Jurkat, Clone E6-1 (cell line): Measurements from ENCODE around the gene GSG1L.

Source experiments
- DNase-seq: peaks from one replicate; pipeline ENCODE4 v3.0.0-alpha.2; 2011; ENCODE audit warnings: low read depth, low spot score
- H3K4me3 ChIP-seq: 2 replicates; pipeline ENCODE4 v1.5.1; 2011; ENCODE audit warnings: mild to moderate bottlenecking, low read length, control low read depth, moderate library complexity

The GSG1L gene

GRCh38 chr16:27844826-27845225, 218.7 kb downstream of the GSG1L start:
- H3K4me3 ChIP-seq, result no peak overlapping the region
- no peak for DNase-seq

- H3K4me3 ChIP-seq, result no peak overlapping the region
- DNase-seq, result no peak
Measured at GRCh38 chr16:27843800-27844199, 219.7 kb downstream of the GSG1L start.

GRCh38 chr16:27841911-27842310, 221.6 kb downstream of the GSG1L start:
- no peak overlapping the region for H3K4me3 ChIP-seq
- DNase-seq, result no peak

GRCh38 chr16:27841061-27841801, 222.3 kb downstream of the GSG1L start:
- DNase-seq, result no peak
- no peak overlapping the region for H3K4me3 ChIP-seq

GRCh38 chr16:27840311-27841060, 223.0 kb downstream of the GSG1L start:
- no peak for DNase-seq
- H3K4me3 ChIP-seq, result no peak overlapping the region

GRCh38 chr16:27839419-27839818, 224.1 kb downstream of the GSG1L start:
- DNase-seq, result no peak
- H3K4me3 ChIP-seq, result no peak overlapping the region

- no peak overlapping the region for H3K4me3 ChIP-seq
- no peak for DNase-seq
Measured at GRCh38 chr16:27838536-27839175, 224.9 kb downstream of the GSG1L start.

- no peak overlapping the region for H3K4me3 ChIP-seq
- DNase-seq, result no peak
Measured at GRCh38 chr16:27829975-27830374, 233.5 kb downstream of the GSG1L start.

GRCh38 chr16:27828671-27829070, 234.8 kb downstream of the GSG1L start:
- H3K4me3 ChIP-seq, result no peak overlapping the region
- no peak for DNase-seq

- H3K4me3 ChIP-seq, result no peak overlapping the region
- no peak for DNase-seq
Measured at GRCh38 chr16:27827765-27828164, 235.7 kb downstream of the GSG1L start.

- no peak for DNase-seq
- no peak overlapping the region for H3K4me3 ChIP-seq
Measured at GRCh38 chr16:27826893-27827289, 236.6 kb downstream of the GSG1L start.

GRCh38 chr16:27826081-27826892, 237.2 kb downstream of the GSG1L start:
- no peak for DNase-seq
- no peak overlapping the region for H3K4me3 ChIP-seq

- no peak for DNase-seq
- no peak overlapping the region for H3K4me3 ChIP-seq
Measured at GRCh38 chr16:27824786-27825185, 238.7 kb downstream of the GSG1L start.

- no peak for DNase-seq
- H3K4me3 ChIP-seq, result no peak overlapping the region
Measured at GRCh38 chr16:27824006-27824405, 239.5 kb downstream of the GSG1L start.

GRCh38 chr16:27823421-27823820, 240.1 kb downstream of the GSG1L start:
- H3K4me3 ChIP-seq, result no peak overlapping the region
- DNase-seq, result no peak

- H3K4me3 ChIP-seq, result no peak overlapping the region
- DNase-seq, result no peak
Measured at GRCh38 chr16:27822996-27823395, 240.5 kb downstream of the GSG1L start.

- H3K4me3 ChIP-seq, result no peak overlapping the region
- DNase-seq, result no peak
Measured at GRCh38 chr16:27822529-27822928, 241.0 kb downstream of the GSG1L start.

GRCh38 chr16:27820646-27821345, 242.7 kb downstream of the GSG1L start:
- no peak for DNase-seq
- H3K4me3 ChIP-seq, result no peak overlapping the region
